M059J (cell line): ENCODE measurements around the gene MAP3K6. TPM values are rescaled to one million over a fixed set of nuclear protein-coding genes. Genes with fewer than 3 reads are reported as not detected.
A peak's percentile ranks its signal among the peaks of the same experiment; 100 is the strongest.
"Not testable (repeated sequence)": the region's sequence is repeated elsewhere in the genome, so short reads cannot be mapped to it uniquely, and the experiment has no call there.

Experiments used
- DNase-seq: peaks from one replicate; pipeline ENCODE4 v3.0.0-alpha.2; 2012; ENCODE audit warnings: low read depth
- total RNA-seq: library from RNA; depleted of rRNA; stranded (reverse); fragments of >200 nt; shearing (Covaris generic); gene quantifications from 2 replicates; pipeline ENCODE4 v1.2.3, GENCODE V29; 2014

The MAP3K6 gene
- total RNA-seq, 1 experiment from 2014 or later: 18.1 TPM

GRCh38 chr1:27397749-27398148, 31.0 kb upstream of the MAP3K6 start:
- DNase-seq: no peak

- no peak for DNase-seq
Measured at GRCh38 chr1:27397110-27397509, 30.3 kb upstream of the MAP3K6 start.

GRCh38 chr1:27395441-27396195, 28.9 kb upstream of the MAP3K6 start:
- peak; percentile 69 for DNase-seq

GRCh38 chr1:27394925-27395324, 28.2 kb upstream of the MAP3K6 start:
- DNase-seq: no peak

GRCh38 chr1:27394282-27394658, 27.5 kb upstream of the MAP3K6 start:
- DNase-seq: no peak

- DNase-seq: no peak
Measured at GRCh38 chr1:27393641-27394281, 27.0 kb upstream of the MAP3K6 start.

- DNase-seq: no peak
Measured at GRCh38 chr1:27392778-27393635, 26.2 kb upstream of the MAP3K6 start.

GRCh38 chr1:27392096-27392777, 25.5 kb upstream of the MAP3K6 start, which contains the start of gene GPR3:
Gene GPR3, plus strand, starts transcription at chr1:27392622. Its CDS starts 1,177 bp downstream, at chr1:27393799.
- DNase-seq: peak; percentile 91

- DNase-seq: peak; percentile 58
Measured at GRCh38 chr1:27391511-27392095, 24.8 kb upstream of the MAP3K6 start.

- DNase-seq: peak; percentile 61
Measured at GRCh38 chr1:27388337-27389005, 21.7 kb upstream of the MAP3K6 start.

- not testable (repeated sequence) for DNase-seq
Measured at GRCh38 chr1:27384797-27385196, 18.0 kb upstream of the MAP3K6 start.

- no peak for DNase-seq
Measured at GRCh38 chr1:27383661-27384060, 16.9 kb upstream of the MAP3K6 start.

- no peak for DNase-seq
Measured at GRCh38 chr1:27383039-27383605, 16.4 kb upstream of the MAP3K6 start, which contains the start of gene CD164L2. Gene CD164L2, minus strand, starts transcription at chr1:27383333. Its CDS starts 94 bp downstream, at chr1:27383239.

- no peak for DNase-seq
Measured at GRCh38 chr1:27381969-27382762, 15.4 kb upstream of the MAP3K6 start.

- no peak for DNase-seq
Measured at GRCh38 chr1:27380766-27381733, 14.3 kb upstream of the MAP3K6 start.

GRCh38 chr1:27380224-27380623, 13.5 kb upstream of the MAP3K6 start:
- DNase-seq: no peak

- no peak for DNase-seq
Measured at GRCh38 chr1:27379564-27380122, 12.9 kb upstream of the MAP3K6 start.
